ENCODE measurements around the gene SDC4.

- no peak for TF ChIP-seq CTCF (IDR thresholded peaks at IDR 0.05 in 8 of 11, conservative IDR thresholded peaks at IDR 0.05 in 3 of 11)
- no peak for TF ChIP-seq POLR2A (IDR thresholded peaks at IDR 0.05)
Observed at GRCh38 chr20:45288376-45288775, 59.8 kb downstream of the SDC4 start.

Data from spleen (tissue), 7 donors.